SK-N-SH (cell line): Measurements from ENCODE around the gene GLTP. TPM values are rescaled to one million over a fixed set of nuclear protein-coding genes. Genes with fewer than 3 reads are reported as not detected.

Source experiments
- CTCF ChIA-PET: fragments of 300-600, 350-600 bp; formaldehyde crosslinking; extraction: SDS; loops from one replicate; lab custom pipeline; 2021; lab: Yijun Ruan, JAX
- POLR2A ChIA-PET: fragments of 350-600 bp; sonication (Branson Sonifier 250); formaldehyde crosslinking; extraction: SDS; loops from one replicate; lab custom pipeline; 2020; ENCODE audit warnings: antibody characterized with exemption, inconsistent platforms; lab: Yijun Ruan, JAX
- DNase-seq: peaks from one replicate; pipeline ENCODE4 v3.0.0; 2012
- H2AFZ ChIP-seq: fragments of 200-600 bp; sonication (generic); 2 replicates; pipeline ENCODE4 v1.8.1; 2016; ENCODE audit warnings: antibody characterized with exemption, mild to moderate bottlenecking, low read depth
- H3F3A ChIP-seq: fragments of 200-600 bp; sonication (generic); replicated peaks from 2 replicates; pipeline ENCODE3; 2016; ENCODE audit warnings: antibody characterized with exemption, mild to moderate bottlenecking; ENCODE audit not compliant: insufficient read depth
- H3K27ac ChIP-seq, 2 experiments: fragments of 200-500 bp in 1 of 2; fragments of 200-600 bp in 1 of 2; sonication (Bioruptor generic) in 1 of 2; sonication (generic), shearing (Covaris generic) in 1 of 2; 2 replicates each; pipeline versions ENCODE4 v1.5.1 to v1.6.1; 2014 to 2016; ENCODE audit warnings: low read depth in 2 of 2, inconsistent platforms in 1 of 2, low read length in 1 of 2, mild to moderate bottlenecking in 1 of 2, mixed read lengths in 1 of 2
- H3K27me3 ChIP-seq: fragments of 200-600 bp; sonication (generic), shearing (Covaris generic); 2 replicates; pipeline ENCODE4 v1.6.1; 2016; ENCODE audit warnings: mixed run types; ENCODE audit not compliant: insufficient read depth
- H3K36me3 ChIP-seq, 2 experiments: fragments of 200-500 bp in 1 of 2; fragments of 200-600 bp in 1 of 2; sonication (Bioruptor generic) in 1 of 2; sonication (generic) in 1 of 2; replicated peaks in 1 of 2; 2 replicates each; pipeline versions ENCODE3 to v1.5.1; 2014 to 2016; ENCODE audit warnings: low read length in 1 of 2, mild to moderate bottlenecking in 1 of 2; ENCODE audit not compliant: insufficient read depth in 2 of 2, control insufficient read depth in 1 of 2
- H3K4me1 ChIP-seq, 2 experiments: fragments of 200-500 bp in 1 of 2; fragments of 200-600 bp in 1 of 2; sonication (Bioruptor generic) in 1 of 2; sonication (generic), shearing (Covaris generic) in 1 of 2; 2 replicates each; pipeline versions ENCODE4 v1.5.1 to v1.6.1; 2014 to 2016; ENCODE audit warnings: low read depth in 1 of 2, low read length in 1 of 2, mixed run types in 1 of 2; ENCODE audit not compliant: insufficient read depth in 2 of 2, control insufficient read depth in 1 of 2
- H3K4me2 ChIP-seq: fragments of 200-600 bp; sonication (generic), shearing (Covaris generic); 2 replicates; pipeline ENCODE4 v1.6.1; 2017; ENCODE audit warnings: mixed run types
- H3K4me3 ChIP-seq, 2 experiments: fragments of 200-500 bp in 1 of 2; fragments of 200-600 bp in 1 of 2; sonication (Bioruptor generic) in 1 of 2; sonication (generic), shearing (Covaris generic) in 1 of 2; 2 replicates each; pipeline versions ENCODE4 v1.5.1 to v1.8.1; 2014 to 2016; ENCODE audit warnings: low read depth in 2 of 2, inconsistent platforms in 1 of 2, low read length in 1 of 2, mild to moderate bottlenecking in 1 of 2, mixed read lengths in 1 of 2, moderate library complexity in 1 of 2
- H3K79me2 ChIP-seq: fragments of 200-600 bp; sonication (generic); 2 replicates; pipeline ENCODE4 v1.8.1; 2017; ENCODE audit warnings: mild to moderate bottlenecking; ENCODE audit not compliant: insufficient read depth
- H3K9ac ChIP-seq: fragments of 200-600 bp; sonication (generic); 2 replicates; pipeline ENCODE4 v1.6.1; 2017; ENCODE audit warnings: mixed run types
- H3K9me2 ChIP-seq: fragments of 200-600 bp; sonication (generic); 2 replicates; pipeline ENCODE4 v1.6.1; 2017; ENCODE audit warnings: mixed run types
- H3K9me3 ChIP-seq: fragments of 200-600 bp; sonication (generic); 2 replicates; pipeline ENCODE4 v1.6.1; 2017; ENCODE audit warnings: mixed run types, mild to moderate bottlenecking, moderate library complexity
- H4K20me1 ChIP-seq: fragments of 200-600 bp; sonication (generic); 2 replicates; pipeline ENCODE4 v1.6.1; 2017; ENCODE audit warnings: mild to moderate bottlenecking, mixed run types; ENCODE audit not compliant: insufficient read depth
- CTCF ChIP-seq: fragments of 200-600 bp; sonication (generic); IDR thresholded peaks from 2 replicates; pipeline ENCODE4 v1.6.1; 2017; ENCODE audit warnings: antibody characterized with exemption, mild to moderate bottlenecking, moderate library complexity
- EP300 ChIP-seq, 2 experiments: IDR thresholded peaks; 2 replicates each; pipeline versions ENCODE4 v1.4.0 to v1.6.1; 2012; ENCODE audit warnings: borderline replicate concordance in 1 of 2, low read depth in 1 of 2, low read length in 1 of 2
- EZH2phosphoT487 ChIP-seq: fragments of 200-600 bp; sonication (generic); IDR thresholded peaks from 2 replicates; pipeline ENCODE4 v1.6.1; 2017; ENCODE audit warnings: low read depth, mixed run types, mild to moderate bottlenecking, antibody characterized with exemption, moderate library complexity, borderline replicate concordance
- FOSL2 ChIP-seq: IDR thresholded peaks from 2 replicates; pipeline ENCODE4 v1.4.0; 2012; ENCODE audit warnings: low read depth, mild to moderate bottlenecking, moderate library complexity, borderline replicate concordance
- FOXM1 ChIP-seq: IDR thresholded peaks from 2 replicates; pipeline ENCODE4 v1.4.0; 2012; ENCODE audit warnings: low read depth, mild to moderate bottlenecking
- GATA2 ChIP-seq: sonication (generic); formaldehyde crosslinking; IDR thresholded peaks from 2 replicates; pipeline ENCODE4 v1.5.0; 2020; ENCODE audit warnings: mild to moderate bottlenecking, missing genetic modification reagents
- JUND ChIP-seq: IDR thresholded peaks from 2 replicates; pipeline ENCODE4 v1.4.0; 2012
- MAX ChIP-seq: IDR thresholded peaks from 2 replicates; pipeline ENCODE4 v1.4.0; 2012; ENCODE audit warnings: low read depth
- MEF2A ChIP-seq: IDR thresholded peaks from 2 replicates; pipeline ENCODE4 v1.4.0; 2012; ENCODE audit warnings: low read depth, borderline replicate concordance
- MXI1 ChIP-seq: IDR thresholded peaks from 2 replicates; pipeline ENCODE4 v1.6.1; 2012; ENCODE audit warnings: mild to moderate bottlenecking, low read depth, low read length, improper control_type of control experiment
- NFIC ChIP-seq: IDR thresholded peaks from 2 replicates; pipeline ENCODE4 v1.4.0; 2012; ENCODE audit warnings: borderline replicate concordance
- NRF1 ChIP-seq: IDR thresholded peaks from 2 replicates; pipeline ENCODE4 v1.6.1; 2012; ENCODE audit warnings: low read depth, mild to moderate bottlenecking, low read length
- PBX3 ChIP-seq: IDR thresholded peaks from 2 replicates; pipeline ENCODE4; 2012
- RAD21 ChIP-seq: IDR thresholded peaks from 2 replicates; pipeline ENCODE4 v1.6.1; 2012; ENCODE audit warnings: mild to moderate bottlenecking, low read length
- RFX5 ChIP-seq: IDR thresholded peaks from 2 replicates; pipeline ENCODE4 v1.6.1; 2012; ENCODE audit warnings: mild to moderate bottlenecking, improper control_type of control experiment, low read length
- SIN3A ChIP-seq: IDR thresholded peaks from 2 replicates; pipeline ENCODE4 v1.6.1; 2012; ENCODE audit warnings: low read depth, mild to moderate bottlenecking, low read length, moderate library complexity, borderline replicate concordance
- SMC3 ChIP-seq: IDR thresholded peaks from 2 replicates; pipeline ENCODE4 v1.6.1; 2012; ENCODE audit warnings: low read depth, low read length, improper control_type of control experiment
- TEAD4 ChIP-seq: IDR thresholded peaks from 2 replicates; pipeline ENCODE4 v1.4.0; 2012; ENCODE audit warnings: mild to moderate bottlenecking, borderline replicate concordance; ENCODE audit not compliant: insufficient read depth
- USF2 ChIP-seq: fragments of 150-350 bp; IDR thresholded peaks from 2 replicates; pipeline ENCODE4 v1.6.1; 2017; ENCODE audit warnings: antibody characterized with exemption, low read length, low read depth, borderline replicate concordance
- YY1 ChIP-seq: IDR thresholded peaks from 2 replicates; pipeline ENCODE4 v1.4.0; 2012; ENCODE audit warnings: low read depth, mild to moderate bottlenecking
- ZBTB33 ChIP-seq: IDR thresholded peaks from 2 replicates; pipeline ENCODE4 v1.4.0; 2012; ENCODE audit warnings: low read depth, borderline replicate concordance
- WGBS: methylation state at CpG from one replicate; pipeline ENCODE4 v1.1.6; 2017; ENCODE audit warnings: low lambda C conversion rate; 5-methylcytosine and 5-hydroxymethylcytosine counted together
- polyA plus RNA-seq, 3 experiments: library from polyadenylated mRNA; depleted of rRNA; stranded (reverse); fragments of >200 nt; gene quantifications; 2 replicates each; pipeline ENCODE4 v1.2.3, GENCODE V29; 2012

GLTP gene
- polyA plus RNA-seq, 1 of the 3 experiments (the other 2 are of a cell fraction): 23.0 TPM

- no peak overlapping the region for H3K9ac ChIP-seq
- H3K27ac ChIP-seq: no peak overlapping the region
- no peaks in the 10 kb centered on the region for H3K36me3 ChIP-seq
- H3K9me3 ChIP-seq: no peaks in the 10 kb centered on the region
- no peaks in the 10 kb centered on the region for H3F3A ChIP-seq
- no peaks in the 10 kb centered on the region for H3K27me3 ChIP-seq
- no peak overlapping the region for H3K4me2 ChIP-seq
- TF ChIP-seq JUND: no peak
- no peak for TF ChIP-seq EP300 (IDR thresholded peaks at IDR 0.05; ENCODE audit: borderline replicate concordance in 1 of 2, low read depth in 1 of 2, low read length in 1 of 2)
- TF ChIP-seq MXI1: no peak
- no peak for TF ChIP-seq EZH2phosphoT487
- no peak for TF ChIP-seq FOSL2
- TF ChIP-seq PBX3: no peak
- no peak for TF ChIP-seq NRF1
- TF ChIP-seq SIN3A: no peak
- no peak for TF ChIP-seq RFX5
- no peaks in the 10 kb centered on the region for H3K79me2 ChIP-seq
- H2AFZ ChIP-seq: no peak overlapping the region
- ChIA-PET POLR2A (no interaction called here), CTCF (interaction anchor here (0.5 to 1.3 kb wide), 2 partner anchors 24 to 525 kb away, joined by 3 read pairs; no protein-coding TSS in a partner anchor)
- H4K20me1 ChIP-seq: no peaks in the 10 kb centered on the region
- H3K4me1 ChIP-seq: peaks cover 0 to 2% of the 10 kb centered on the region in 2 experiments; a peak in 1 of 4 replicates
- H3K9me2 ChIP-seq: no peaks in the 10 kb centered on the region
- no peak for DNase-seq
- H3K4me3 ChIP-seq: no peak overlapping the region
These were observed 58.4 kb downstream of the GLTP start for GRCh38 chr12:109821968-109822367.

GRCh38 chr12:109820816-109821381 is 59.4 kb downstream of the GLTP start:
- H3K9ac ChIP-seq: no peak overlapping the region
- no peak overlapping the region for H2AFZ ChIP-seq
- WGBS: 91% methylated on average over 16 of the region's 16 CpGs
- CTCF ChIA-PET: interaction anchor here (0.6 to 4.5 kb wide), 4 partner anchors 10 to 323 kb away, joined by 3 to 23 read pairs (median 5); no protein-coding TSS in a partner anchor
- no peaks in the 10 kb centered on the region for H4K20me1 ChIP-seq
- no peaks in the 10 kb centered on the region for H3K36me3 ChIP-seq
- no peak overlapping the region for H3K4me3 ChIP-seq
- no peak overlapping the region for H3K4me2 ChIP-seq
- POLR2A ChIA-PET: no interaction called here
- H3K9me3 ChIP-seq: no peaks in the 10 kb centered on the region
- no peaks in the 10 kb centered on the region for H3F3A ChIP-seq
- H3K4me1 ChIP-seq: peaks cover 0 to 2% of the 10 kb centered on the region in 2 experiments; a peak in 1 of 4 replicates
- DNase-seq: no peak
- no peak overlapping the region for H3K27ac ChIP-seq
- no peaks in the 10 kb centered on the region for H3K9me2 ChIP-seq
- H3K79me2 ChIP-seq: no peaks in the 10 kb centered on the region
- H3K27me3 ChIP-seq: no peaks in the 10 kb centered on the region
- TF ChIP-seq YY1: no peak
- no peak for TF ChIP-seq NRF1
- TF ChIP-seq PBX3: no peak
- no peak for TF ChIP-seq USF2
- TF ChIP-seq MAX: no peak
- TF ChIP-seq JUND: no peak
- no peak for TF ChIP-seq CTCF
- no peak for TF ChIP-seq RAD21
- no peak for TF ChIP-seq MEF2A
- TF ChIP-seq SMC3: no peak
- no peak for TF ChIP-seq NFIC
- TF ChIP-seq ZBTB33: no peak
- TF ChIP-seq TEAD4: no peak
- no peak for TF ChIP-seq FOXM1
- no peak for TF ChIP-seq EZH2phosphoT487
- TF ChIP-seq GATA2 (CRISPR knock-in tag): no peak
